NCI-H2107 treated with DMSO at 0.1 percent for 48 hours (cell line): ENCODE results near the gene UXS1.
"Not testable (repeated sequence)": the region's sequence is repeated elsewhere in the genome, so short reads cannot be mapped to it uniquely, and the experiment has no call there.

Experiments
- DNase-seq: peaks from one replicate; lab custom pipeline; 2025; ENCODE audit not compliant: unreplicated experiment; lab: John Stamatoyannopoulos, UW

Gene UXS1

DNA sequence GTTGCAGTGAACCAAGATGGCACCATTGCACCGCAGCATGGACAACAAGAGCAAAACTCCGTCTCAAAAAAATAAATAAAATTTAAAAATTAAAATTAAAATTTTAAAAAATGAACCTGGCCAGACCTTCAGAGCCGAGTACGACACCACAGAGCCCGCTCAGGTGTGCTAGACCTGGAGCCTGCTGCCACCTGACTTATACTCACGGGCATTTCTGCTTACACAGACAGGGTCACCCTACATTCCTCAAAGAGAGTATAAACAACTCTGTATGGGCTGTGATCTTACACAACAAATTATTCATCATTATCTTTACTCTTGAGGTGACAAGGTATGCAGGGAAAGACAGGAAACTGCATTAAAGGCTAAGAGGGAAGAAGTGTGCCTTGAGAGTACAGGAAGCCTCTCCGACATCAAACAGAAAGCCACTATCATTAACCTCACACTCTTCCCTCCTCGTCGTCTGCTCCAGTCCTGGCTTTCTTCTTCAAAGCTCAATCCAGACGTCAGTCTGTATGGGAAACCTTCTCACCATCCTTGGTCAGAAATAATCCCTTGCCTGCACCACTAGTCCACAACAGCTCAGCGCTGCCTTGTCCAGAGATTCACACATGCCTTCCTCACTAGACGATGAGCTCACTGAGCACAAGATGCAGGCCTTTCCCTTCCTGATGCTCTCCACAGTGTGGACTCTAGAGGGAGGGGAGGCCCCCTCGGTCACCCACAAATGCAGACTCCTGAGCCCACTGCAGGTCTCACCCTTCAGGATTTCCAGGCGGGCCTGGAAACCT is 56.2 kb downstream of the UXS1 start:
- DNase-seq, result no peak

DNA sequence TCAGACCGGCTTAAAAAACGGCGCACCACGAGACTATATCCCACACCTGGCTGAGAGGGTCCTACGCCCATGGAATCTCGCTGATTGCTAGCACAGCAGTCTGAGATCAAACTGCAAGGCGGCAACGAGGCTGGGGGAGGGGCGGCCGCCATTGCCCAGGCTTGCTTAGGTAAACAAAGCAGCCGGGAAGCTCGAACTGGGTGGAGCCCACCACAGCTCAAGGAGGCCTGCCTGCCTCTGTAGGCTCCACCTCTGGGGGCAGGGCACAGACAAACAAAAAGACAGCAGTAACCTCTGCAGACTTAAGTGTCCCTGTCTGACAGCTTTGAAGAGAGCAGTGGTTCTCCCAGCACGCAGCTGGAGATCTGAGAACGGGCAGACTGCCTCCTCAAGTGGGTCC is 62.9 kb downstream of the UXS1 start:
- not testable (repeated sequence) for DNase-seq

DNA sequence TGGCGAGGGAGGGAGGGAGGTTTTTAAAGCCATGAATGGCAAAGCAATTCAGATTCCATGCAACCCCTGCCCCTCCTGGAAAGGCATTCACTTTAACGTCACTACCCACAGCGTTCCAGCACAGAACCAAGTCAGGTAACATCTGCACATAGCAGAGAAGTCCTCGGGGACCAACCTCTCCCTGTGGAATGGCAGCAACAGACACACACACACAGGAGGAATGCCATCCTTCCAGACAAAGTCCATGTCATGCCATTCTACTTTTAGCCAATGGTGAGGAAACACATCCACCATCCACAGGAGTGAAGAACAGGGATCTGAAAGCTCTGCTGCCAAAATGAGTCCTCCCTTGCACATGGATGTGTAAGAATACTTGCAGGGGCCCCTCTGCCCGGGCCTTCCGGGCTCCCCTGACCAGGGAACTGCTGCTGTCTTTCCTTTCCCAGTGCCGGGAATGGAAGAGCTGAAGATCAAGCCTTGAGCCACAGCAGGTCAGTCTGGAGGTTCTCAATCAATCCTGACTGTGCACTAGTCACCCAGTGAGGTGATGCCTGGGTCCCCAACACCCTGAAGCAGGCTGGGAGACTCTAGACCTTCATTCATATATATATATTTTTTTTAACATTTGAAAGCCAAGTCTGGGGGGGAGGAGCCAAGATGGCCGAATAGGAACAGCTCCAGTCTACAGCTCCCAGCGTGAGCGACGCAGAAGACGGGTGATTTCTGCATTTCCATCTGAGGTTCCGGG is 63.7 kb downstream of the UXS1 start:
- DNase-seq, result no peak

DNA sequence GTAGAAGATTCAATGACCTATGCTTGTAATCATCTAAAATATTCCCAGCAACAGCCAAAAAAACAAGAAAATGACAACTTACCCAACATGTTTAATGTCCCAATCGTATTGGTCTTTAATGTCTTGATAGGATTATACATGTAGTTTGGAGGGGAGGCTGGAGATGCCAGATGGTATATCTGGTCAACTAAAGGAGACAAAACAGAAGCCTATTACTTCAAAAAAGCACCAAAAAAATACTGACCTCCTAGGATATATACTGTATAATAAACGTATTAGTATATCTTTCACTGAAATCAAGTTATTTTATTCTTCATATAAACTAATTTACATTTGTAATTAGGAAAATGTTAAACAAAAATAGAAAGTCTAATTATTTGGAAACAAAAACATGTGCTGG is 64.5 kb downstream of the UXS1 start:
- no peak for DNase-seq

DNA sequence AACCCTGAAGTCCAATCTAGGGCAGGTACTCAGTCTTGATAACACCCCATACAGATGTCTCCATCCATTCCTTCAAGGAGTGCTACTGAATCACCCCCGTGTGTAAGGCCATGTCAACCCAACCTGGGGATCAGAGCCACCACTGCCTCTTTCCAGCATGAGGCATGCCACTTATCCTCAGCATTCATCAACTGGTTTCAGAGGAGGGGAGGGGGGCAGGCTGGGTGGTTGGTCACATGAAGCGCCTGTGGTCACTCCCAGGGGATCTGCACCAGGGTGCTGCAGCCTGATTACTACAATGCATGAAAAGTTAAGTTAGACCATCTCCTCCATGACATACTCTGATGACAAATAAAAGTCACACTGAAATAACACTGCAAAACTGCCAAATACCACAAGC is 65.0 kb downstream of the UXS1 start:
- DNase-seq, result no peak

DNA sequence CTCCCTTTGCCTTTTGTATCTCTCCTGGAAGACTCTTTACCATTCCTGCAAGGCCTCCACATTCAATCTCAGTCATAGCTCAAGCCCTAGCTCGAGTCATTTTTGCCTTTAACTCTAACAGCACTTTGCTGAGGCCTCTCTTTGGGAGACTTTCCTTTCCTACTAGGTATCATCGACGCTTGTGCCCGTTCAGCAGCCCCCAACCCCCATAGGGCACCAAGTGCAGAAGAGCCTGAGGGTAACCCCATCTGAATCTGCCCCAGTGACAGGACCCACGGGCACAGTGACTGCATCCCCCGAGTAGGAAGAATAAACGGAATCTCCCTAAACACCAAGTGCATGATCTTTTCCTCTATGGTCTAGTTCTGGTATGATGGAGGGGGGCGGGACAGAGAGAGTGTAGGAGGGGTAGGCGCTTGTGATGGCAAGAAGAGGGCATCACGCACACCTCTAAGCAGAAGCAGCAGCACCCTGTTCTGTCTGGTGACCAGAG is 66.3 kb downstream of the UXS1 start:
- DNase-seq, result no peak

DNA sequence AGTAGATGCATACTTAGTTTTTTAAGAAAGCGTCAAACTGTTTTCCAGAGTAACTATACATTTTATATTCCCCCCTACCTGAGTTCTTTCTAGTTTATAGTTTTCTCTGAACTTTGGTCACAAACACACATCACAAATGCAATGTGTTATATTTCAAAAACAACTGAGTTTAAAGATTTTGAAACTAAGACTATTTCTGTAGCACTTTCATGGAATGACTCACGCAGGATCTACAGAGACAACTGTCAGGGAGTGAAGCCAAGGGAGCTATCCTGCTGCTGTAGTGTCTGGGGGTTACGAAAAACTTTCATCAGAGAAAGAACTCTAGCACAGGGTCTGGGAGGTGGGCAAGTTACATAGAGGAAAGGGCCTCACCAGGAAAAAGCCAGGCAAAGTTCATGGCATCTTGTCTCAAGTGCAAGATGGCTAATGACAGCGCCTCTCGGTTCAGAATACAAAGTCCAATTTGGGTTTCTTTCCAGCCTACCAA is 66.8 kb downstream of the UXS1 start:
- no peak for DNase-seq

DNA sequence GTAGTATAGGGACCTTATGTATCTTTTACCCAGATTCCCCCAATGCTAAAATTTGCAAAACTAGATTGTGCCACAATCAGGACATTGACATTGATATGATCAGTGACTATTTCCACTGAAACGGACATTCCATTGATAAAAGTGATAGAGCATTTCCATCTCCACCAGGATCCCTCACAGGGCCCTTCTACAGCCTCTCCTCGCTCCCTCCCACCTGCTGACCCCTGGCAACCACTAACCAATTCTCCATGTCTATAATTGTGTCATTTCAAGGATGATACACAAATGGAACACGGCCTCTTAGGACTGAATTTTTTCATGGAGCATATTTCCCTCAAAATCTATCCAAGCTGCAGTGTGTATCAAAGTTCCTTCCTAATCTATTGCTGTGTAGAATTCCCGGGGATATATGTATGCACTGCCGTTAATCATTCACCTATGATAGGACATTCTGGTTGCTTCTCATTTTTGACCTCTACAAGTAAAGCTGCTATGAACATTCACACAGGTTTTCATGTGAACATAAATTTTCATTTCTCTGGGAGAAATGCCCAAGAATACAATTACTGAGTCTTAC is 67.3 kb downstream of the UXS1 start:
- DNase-seq, result no peak

DNA sequence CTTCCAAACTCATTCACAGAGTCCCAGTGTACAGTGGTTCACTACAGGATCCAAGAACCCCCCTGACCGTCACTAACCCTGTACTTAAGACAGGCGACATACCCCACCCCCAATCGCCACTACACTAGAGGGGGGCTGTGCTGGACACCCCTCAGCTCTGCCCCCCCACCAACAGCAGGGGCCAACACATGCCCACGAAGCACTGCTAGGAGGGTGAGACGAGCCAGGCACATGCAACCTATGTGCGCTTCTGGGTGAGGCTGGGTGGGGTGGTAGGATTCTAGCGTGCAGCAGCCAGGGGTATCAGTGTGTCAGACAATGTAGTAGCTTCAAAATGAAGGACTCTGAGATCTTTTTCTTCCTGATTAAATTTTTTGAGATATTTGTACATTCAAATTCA is 67.8 kb downstream of the UXS1 start:
- DNase-seq, result no peak

DNA sequence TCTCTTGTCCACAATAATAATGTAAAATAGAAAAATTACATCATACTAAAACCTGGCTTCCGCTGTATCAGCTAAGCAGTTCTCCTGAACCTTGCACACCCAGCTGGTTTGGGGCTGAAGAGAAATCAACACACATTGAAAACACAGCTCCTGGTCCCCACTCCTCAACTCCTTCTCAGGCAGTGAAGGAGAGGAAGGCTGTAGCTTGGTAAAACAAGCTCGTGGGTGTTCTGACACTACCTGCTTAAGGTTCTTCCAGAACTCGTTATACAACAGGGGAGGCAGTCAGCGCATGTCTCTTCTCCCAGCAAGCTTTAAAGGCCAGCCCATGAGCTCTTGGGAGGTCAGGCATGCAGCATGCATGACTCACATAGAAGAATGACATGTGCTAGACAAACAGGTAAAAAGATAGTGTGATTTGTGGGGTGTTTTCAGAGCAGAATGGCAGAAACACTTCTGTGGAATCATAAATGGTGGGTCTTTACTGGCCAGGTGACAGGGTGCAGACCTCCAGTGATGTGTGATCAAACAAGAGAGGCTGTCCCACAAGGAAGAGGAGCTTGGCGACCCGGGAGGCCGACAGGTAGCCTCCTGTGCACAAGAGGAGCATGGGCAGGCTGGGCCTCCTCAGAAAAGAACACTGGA is 69.1 kb downstream of the UXS1 start:
- no peak for DNase-seq

DNA sequence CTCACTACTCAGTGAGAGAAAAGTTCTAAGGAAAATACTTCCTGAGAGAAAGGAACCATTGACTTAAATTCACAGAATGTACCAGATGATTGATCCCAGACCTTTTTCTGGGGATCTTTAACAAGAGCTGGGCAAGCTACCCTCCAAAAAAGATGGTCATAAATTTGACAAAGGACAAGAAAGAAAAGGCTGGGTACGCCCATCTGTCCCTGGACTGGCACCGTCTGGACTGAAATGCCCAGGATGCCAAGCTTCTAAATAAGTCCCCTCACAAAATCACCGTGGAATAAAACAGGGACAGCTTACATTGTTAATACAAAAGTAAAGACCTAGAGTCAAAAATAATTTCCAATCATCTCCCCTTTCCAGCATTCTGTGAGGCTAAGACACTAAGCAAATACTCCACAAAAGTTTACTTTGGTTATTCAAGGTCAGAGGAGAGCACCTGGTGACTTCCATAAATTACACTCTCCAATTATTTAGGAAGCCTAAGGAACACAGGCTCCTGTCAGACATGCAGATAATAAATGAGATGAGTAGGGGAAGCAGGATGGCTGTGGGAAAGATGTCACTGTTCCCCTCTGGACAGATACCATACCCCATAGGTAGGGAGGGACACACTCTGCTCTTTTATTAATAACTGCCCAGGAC is 69.9 kb downstream of the UXS1 start:
- DNase-seq, result no peak

DNA sequence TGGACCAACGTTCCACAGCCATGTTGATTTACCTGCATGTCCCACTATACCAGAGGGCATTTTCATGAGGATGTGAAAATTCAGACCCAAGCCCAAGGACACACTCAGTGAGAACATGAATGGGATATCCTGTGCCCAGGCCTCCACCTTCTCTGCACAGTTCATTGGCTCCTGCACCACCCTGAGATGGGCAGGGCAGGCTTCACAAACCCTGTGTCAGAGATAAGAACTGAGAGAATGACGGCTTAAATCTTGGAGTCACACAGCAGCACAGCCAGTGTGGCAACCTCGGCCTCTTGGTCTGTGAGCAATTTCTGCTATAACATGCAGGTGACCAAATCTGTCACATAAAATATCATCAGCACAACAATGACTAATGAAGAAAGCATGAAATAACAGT is 71.9 kb downstream of the UXS1 start:
- no peak for DNase-seq

DNA sequence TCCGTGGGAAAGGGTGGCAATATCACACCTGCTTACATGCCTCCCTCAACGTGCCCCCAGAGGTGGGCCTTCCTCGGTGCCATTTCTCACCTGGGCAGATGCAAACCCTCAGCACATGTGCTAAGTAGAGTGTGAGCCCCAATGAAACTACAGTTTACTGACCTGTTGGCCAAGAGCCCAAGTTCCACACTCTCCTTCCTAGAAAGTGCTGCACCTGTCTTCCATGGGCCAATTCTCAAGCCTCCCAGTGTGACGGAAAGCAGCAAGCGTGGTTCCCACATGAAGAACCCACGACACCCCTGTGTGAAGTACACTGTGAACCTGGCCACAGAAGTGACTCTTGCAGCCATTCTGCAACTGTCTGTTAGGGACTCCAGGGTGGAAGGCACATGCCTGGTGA is 73.7 kb downstream of the UXS1 start:
- no peak for DNase-seq

DNA sequence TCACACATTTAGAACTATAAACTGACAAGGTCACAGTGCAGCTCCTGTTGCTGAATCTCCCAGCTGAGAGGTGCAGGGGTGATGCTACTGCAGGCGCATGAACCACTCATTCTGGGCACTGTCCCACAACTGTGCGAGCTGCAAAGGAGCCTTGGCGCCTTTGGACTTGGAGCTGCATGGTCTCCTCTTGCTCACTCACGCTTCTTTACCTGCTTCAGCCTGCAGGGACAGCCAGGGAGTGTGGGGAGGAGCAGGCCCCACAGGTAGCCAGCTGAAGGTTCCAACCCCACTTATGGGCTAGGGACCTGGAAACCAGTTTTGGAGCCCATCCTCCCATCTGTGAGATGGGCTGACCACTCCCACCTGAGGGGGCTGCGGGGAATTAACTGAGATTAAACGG is 75.0 kb downstream of the UXS1 start:
- DNase-seq, result no peak

DNA sequence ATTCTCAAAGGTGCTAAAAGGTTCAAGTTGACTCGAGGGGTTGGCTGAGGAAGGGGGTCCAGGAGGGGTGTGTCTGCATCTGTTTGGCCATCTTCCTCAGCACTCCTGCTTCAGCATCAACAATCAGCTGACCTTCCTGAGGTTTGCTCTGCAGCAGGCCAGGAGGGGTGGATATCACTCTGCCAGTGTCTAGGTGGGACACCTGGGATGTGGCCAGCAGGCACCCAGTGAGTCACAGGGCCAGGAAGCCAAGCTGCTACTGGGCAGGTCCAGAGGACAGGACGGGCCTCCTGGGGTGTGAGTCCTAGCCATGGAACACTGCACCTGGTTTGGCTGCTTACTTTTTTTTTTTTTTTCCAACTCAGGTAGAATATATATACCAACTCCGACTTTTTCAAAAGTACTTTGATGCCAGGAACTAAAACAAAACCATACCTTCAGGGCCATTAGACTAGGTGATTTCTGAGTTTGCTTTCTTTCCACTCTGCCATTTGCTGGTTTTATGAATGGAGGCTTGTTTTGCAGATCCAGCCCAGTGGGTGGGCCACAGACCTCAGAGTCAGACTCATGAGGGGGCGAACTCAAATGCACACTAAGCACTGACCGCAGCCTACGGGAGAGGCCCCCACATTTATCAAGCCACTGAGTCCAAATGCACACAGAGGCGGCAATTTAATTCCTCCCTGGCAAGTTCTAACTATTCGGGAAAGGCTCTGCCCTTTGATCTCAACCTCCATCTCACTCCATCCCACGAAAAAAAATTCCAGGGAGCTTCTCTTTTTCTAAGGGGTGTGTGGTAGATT is 76.0 kb downstream of the UXS1 start:
- DNase-seq, result no peak

DNA sequence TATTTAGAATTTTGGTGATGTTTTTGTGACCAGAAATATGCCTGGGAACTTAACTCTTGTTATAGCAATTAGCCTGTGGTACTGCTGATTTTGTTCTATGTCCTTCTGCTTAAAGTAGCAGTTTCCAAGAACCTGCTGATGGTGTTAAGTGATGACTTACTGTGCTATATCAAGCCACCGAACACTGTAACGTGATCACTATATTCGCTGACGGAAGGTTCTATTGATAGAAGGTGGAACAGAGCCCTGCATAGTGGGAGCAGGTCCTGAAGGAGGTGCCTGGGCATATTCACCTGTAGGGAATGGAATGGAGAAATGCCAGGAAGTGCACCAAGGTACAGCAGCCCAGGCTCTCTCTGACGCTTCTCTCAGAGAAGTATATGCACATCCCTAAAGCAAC is 76.8 kb downstream of the UXS1 start:
- DNase-seq, result no peak

DNA sequence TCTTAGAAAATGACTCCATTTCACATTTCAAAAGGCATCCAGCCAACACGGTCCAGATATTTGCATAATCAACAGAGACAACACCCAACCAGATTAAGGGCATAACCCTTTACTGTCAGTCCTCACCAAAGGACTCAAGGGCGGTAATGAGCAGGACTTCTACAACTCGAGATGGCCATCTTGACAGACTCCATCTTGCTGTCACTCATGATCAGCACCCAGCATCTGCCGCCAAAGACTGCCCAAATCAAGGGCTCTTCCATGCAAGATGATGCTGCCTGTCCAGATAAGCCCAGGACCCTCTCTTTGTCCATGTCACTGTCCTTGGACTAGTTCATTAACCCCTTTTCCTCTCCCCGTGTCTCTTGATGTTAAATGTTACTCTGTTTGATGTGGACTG is 77.9 kb downstream of the UXS1 start:
- no peak for DNase-seq

DNA sequence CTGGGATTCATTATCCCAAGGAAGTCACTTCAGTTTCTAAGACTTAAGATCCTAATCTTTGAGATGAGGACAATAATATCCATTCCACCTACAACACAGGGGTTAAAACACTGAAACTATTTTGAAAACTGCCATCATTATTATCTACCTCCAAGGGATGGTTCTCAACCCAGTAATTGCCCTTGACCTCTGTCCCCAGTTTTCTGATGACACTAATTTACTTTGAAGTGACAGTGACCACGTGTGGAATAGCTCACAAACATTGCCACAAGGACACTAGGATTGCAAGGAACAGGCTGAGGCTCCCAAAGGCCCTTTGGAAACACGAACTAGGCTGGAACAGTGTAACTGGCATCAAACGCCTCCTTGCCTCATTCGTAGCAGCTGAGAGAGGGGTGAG is 78.4 kb downstream of the UXS1 start:
- no peak for DNase-seq

DNA sequence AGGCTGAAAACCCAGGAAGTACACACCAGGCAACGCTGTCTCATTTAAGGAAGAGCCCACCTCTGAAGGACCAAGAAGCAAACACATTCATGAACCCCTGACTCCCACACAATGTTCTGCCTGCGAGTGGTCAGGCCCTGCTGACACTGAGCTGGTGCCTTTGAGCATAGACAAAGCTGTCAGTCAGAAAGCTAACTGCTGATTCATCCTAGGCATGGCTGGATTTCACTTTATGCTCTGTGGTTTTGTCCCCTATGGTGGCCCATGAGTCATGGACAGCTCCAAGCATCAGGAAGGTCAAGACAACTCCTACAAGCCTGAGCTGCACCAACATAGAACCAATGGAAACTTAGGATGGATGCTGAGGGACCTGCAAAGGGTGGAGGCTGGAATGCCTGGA is 78.9 kb downstream of the UXS1 start:
- DNase-seq, result no peak

DNA sequence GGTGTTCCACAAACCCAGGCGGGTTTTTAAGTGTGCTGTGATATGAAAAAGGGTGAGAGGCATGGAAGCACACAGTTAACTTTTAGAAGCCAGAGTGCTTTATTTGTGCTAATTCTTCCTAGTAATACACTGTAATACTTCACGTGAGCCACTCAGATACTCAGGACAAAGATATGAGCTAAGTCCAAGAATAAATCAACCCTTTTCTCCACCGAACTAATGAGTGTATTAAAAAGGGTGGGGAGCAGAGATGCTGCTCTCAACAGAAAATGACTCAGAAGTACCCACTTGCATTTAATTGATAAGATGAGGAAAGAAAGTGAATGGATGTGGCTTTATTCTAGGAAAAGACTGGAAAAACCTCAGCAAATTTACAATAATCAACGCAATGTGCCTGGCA is 79.9 kb downstream of the UXS1 start:
- DNase-seq, result no peak
